GM23338 (cell line): ENCODE measurements around the gene POLR3A.

ENCODE experiments used
- CREB1 ChIP-seq: fragments of 250-450 bp; sonication (Bioruptor Pico); IDR thresholded peaks from 2 replicates; pipeline ENCODE4 v1.5.0; 2020; ENCODE audit warnings: low read depth, mild to moderate bottlenecking, moderate library complexity
- EZH2phosphoT487 ChIP-seq: fragments of 200-600 bp; sonication (generic); IDR thresholded peaks from one replicate; pipeline ENCODE4 v1.8.1; 2018; ENCODE audit warnings: antibody characterized with exemption; ENCODE audit not compliant: unreplicated experiment
- JUNB ChIP-seq: IDR thresholded peaks from one replicate; pipeline ENCODE4 v1.6.1; 2016; ENCODE audit warnings: antibody characterized with exemption; ENCODE audit not compliant: unreplicated experiment
- POLR2AphosphoS5 ChIP-seq: IDR thresholded peaks from 2 replicates; pipeline ENCODE4 v1.6.1; 2016; ENCODE audit warnings: antibody characterized with exemption, low read depth
- TF ChIP-seq, protein P1 (sequence below), 2 experiments: fragments of 200-600 bp in 1 of 2; sonication (generic) in 1 of 2; conservative IDR thresholded peaks; 2 replicates each; pipeline versions ENCODE4 v1.5.1 to v1.6.1; 2016 to 2017; ENCODE audit warnings: antibody characterized with exemption in 2 of 2, low read depth in 2 of 2, mild to moderate bottlenecking in 2 of 2, moderate library complexity in 1 of 2
- TF ChIP-seq, protein P2 (sequence below): IDR thresholded peaks from 2 replicates; pipeline ENCODE4 v1.6.1; 2016; ENCODE audit warnings: antibody characterized with exemption

DNA sequence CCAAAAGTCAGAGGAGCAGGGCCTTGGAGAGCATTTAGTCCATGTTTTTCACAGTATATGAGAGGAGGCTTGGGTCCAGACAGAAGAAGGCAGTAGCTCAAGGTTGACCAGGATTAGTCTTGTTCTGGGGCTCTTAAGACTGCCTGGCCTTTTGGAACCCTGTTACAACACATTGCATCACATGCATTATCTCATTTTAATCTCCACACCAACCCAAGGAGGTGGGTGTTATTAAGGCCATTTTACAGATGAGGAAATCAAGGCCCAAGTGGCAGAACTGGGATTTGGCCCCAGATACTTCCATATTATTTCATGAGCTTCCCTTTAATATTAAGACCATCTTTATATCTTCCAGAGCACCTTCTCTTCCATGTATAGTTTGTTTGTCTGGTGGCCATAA, 43.2 kb upstream of the POLR3A start:
- TF ChIP-seq, protein P1, sequence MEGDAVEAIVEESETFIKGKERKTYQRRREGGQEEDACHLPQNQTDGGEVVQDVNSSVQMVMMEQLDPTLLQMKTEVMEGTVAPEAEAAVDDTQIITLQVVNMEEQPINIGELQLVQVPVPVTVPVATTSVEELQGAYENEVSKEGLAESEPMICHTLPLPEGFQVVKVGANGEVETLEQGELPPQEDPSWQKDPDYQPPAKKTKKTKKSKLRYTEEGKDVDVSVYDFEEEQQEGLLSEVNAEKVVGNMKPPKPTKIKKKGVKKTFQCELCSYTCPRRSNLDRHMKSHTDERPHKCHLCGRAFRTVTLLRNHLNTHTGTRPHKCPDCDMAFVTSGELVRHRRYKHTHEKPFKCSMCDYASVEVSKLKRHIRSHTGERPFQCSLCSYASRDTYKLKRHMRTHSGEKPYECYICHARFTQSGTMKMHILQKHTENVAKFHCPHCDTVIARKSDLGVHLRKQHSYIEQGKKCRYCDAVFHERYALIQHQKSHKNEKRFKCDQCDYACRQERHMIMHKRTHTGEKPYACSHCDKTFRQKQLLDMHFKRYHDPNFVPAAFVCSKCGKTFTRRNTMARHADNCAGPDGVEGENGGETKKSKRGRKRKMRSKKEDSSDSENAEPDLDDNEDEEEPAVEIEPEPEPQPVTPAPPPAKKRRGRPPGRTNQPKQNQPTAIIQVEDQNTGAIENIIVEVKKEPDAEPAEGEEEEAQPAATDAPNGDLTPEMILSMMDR (conservative IDR thresholded peaks at IDR 0.05; ENCODE audit: low read depth in 2 of 2) = no peak
- no peak for TF ChIP-seq POLR2AphosphoS5
- no peak for TF ChIP-seq JUNB
- no peak for TF ChIP-seq CREB1 (CRISPR knock-in tag)
- no peak for TF ChIP-seq EZH2phosphoT487
- TF ChIP-seq, protein P2, sequence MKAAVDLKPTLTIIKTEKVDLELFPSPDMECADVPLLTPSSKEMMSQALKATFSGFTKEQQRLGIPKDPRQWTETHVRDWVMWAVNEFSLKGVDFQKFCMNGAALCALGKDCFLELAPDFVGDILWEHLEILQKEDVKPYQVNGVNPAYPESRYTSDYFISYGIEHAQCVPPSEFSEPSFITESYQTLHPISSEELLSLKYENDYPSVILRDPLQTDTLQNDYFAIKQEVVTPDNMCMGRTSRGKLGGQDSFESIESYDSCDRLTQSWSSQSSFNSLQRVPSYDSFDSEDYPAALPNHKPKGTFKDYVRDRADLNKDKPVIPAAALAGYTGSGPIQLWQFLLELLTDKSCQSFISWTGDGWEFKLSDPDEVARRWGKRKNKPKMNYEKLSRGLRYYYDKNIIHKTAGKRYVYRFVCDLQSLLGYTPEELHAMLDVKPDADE = no peak
